ENCODE results near the gene CPNE2. TPM values are rescaled to one million over a fixed set of nuclear protein-coding genes. Genes with fewer than 3 reads are reported as not detected.

Gene CPNE2
- total and polyA plus RNA-seq, 2 of the 8 experiments (the other 6 are each of a cell fraction or from before 2014, with no cell fraction given), result 10.6 to 39.5 TPM

GRCh38 chr16:57110937-57111336 is 18.6 kb downstream of the CPNE2 start (continued):
- TF ChIP-seq, protein P1, sequence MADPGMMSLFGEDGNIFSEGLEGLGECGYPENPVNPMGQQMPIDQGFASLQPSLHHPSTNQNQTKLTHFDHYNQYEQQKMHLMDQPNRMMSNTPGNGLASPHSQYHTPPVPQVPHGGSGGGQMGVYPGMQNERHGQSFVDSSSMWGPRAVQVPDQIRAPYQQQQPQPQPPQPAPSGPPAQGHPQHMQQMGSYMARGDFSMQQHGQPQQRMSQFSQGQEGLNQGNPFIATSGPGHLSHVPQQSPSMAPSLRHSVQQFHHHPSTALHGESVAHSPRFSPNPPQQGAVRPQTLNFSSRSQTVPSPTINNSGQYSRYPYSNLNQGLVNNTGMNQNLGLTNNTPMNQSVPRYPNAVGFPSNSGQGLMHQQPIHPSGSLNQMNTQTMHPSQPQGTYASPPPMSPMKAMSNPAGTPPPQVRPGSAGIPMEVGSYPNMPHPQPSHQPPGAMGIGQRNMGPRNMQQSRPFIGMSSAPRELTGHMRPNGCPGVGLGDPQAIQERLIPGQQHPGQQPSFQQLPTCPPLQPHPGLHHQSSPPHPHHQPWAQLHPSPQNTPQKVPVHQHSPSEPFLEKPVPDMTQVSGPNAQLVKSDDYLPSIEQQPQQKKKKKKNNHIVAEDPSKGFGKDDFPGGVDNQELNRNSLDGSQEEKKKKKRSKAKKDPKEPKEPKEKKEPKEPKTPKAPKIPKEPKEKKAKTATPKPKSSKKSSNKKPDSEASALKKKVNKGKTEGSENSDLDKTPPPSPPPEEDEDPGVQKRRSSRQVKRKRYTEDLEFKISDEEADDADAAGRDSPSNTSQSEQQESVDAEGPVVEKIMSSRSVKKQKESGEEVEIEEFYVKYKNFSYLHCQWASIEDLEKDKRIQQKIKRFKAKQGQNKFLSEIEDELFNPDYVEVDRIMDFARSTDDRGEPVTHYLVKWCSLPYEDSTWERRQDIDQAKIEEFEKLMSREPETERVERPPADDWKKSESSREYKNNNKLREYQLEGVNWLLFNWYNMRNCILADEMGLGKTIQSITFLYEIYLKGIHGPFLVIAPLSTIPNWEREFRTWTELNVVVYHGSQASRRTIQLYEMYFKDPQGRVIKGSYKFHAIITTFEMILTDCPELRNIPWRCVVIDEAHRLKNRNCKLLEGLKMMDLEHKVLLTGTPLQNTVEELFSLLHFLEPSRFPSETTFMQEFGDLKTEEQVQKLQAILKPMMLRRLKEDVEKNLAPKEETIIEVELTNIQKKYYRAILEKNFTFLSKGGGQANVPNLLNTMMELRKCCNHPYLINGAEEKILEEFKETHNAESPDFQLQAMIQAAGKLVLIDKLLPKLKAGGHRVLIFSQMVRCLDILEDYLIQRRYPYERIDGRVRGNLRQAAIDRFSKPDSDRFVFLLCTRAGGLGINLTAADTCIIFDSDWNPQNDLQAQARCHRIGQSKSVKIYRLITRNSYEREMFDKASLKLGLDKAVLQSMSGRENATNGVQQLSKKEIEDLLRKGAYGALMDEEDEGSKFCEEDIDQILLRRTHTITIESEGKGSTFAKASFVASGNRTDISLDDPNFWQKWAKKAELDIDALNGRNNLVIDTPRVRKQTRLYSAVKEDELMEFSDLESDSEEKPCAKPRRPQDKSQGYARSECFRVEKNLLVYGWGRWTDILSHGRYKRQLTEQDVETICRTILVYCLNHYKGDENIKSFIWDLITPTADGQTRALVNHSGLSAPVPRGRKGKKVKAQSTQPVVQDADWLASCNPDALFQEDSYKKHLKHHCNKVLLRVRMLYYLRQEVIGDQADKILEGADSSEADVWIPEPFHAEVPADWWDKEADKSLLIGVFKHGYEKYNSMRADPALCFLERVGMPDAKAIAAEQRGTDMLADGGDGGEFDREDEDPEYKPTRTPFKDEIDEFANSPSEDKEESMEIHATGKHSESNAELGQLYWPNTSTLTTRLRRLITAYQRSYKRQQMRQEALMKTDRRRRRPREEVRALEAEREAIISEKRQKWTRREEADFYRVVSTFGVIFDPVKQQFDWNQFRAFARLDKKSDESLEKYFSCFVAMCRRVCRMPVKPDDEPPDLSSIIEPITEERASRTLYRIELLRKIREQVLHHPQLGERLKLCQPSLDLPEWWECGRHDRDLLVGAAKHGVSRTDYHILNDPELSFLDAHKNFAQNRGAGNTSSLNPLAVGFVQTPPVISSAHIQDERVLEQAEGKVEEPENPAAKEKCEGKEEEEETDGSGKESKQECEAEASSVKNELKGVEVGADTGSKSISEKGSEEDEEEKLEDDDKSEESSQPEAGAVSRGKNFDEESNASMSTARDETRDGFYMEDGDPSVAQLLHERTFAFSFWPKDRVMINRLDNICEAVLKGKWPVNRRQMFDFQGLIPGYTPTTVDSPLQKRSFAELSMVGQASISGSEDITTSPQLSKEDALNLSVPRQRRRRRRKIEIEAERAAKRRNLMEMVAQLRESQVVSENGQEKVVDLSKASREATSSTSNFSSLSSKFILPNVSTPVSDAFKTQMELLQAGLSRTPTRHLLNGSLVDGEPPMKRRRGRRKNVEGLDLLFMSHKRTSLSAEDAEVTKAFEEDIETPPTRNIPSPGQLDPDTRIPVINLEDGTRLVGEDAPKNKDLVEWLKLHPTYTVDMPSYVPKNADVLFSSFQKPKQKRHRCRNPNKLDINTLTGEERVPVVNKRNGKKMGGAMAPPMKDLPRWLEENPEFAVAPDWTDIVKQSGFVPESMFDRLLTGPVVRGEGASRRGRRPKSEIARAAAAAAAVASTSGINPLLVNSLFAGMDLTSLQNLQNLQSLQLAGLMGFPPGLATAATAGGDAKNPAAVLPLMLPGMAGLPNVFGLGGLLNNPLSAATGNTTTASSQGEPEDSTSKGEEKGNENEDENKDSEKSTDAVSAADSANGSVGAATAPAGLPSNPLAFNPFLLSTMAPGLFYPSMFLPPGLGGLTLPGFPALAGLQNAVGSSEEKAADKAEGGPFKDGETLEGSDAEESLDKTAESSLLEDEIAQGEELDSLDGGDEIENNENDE (IDR thresholded peaks at IDR 0.05; ENCODE audit: insufficient replicate concordance, low read length), result no peak
